RKO (cell line): ENCODE data around the gene GUCY1A2.
"Not testable (repeated sequence)": the region's sequence is repeated elsewhere in the genome, so short reads cannot be mapped to it uniquely, and the experiment has no call there.

ENCODE experiments used
- DNase-seq: peaks from one replicate; pipeline ENCODE4 v3.0.0-alpha.2; 2016; ENCODE audit warnings: low spot score

The GUCY1A2 gene

GRCh38 chr11:107018219-107018901 is at the start of gene GUCY1A2:
Gene GUCY1A2 (minus strand): TSS chr11:107018476. CDS start chr11:107018055, 421 bp downstream.
- no peak for DNase-seq

GRCh38 chr11:107054391-107054790 is 36.1 kb upstream of the GUCY1A2 start:
- no peak for DNase-seq

GRCh38 chr11:107051332-107051731 is 33.1 kb upstream of the GUCY1A2 start:
- DNase-seq: not testable (repeated sequence)

GRCh38 chr11:107050899-107051298 is 32.6 kb upstream of the GUCY1A2 start:
- not testable (repeated sequence) for DNase-seq

- DNase-seq: no peak
Measured at GRCh38 chr11:107050121-107050520, 31.8 kb upstream of the GUCY1A2 start.

GRCh38 chr11:107044503-107044902 is 26.2 kb upstream of the GUCY1A2 start:
- DNase-seq: no peak

GRCh38 chr11:107043242-107044006 is 25.1 kb upstream of the GUCY1A2 start:
- peak; percentile 65 for DNase-seq

- DNase-seq: no peak
Measured at GRCh38 chr11:107042748-107043147, 24.5 kb upstream of the GUCY1A2 start.

GRCh38 chr11:107041088-107041444 is 22.8 kb upstream of the GUCY1A2 start:
- DNase-seq: peak; percentile 3

GRCh38 chr11:107040433-107041087 is 22.3 kb upstream of the GUCY1A2 start:
- DNase-seq: no peak

GRCh38 chr11:107025673-107026072 is 7.4 kb upstream of the GUCY1A2 start:
- no peak for DNase-seq

GRCh38 chr11:107020594-107020993 is 2.3 kb upstream of the GUCY1A2 start:
- no peak for DNase-seq

- no peak for DNase-seq
Measured at GRCh38 chr11:107018902-107019493, 722 bp upstream of the GUCY1A2 start.

GRCh38 chr11:107017433-107018218 is 650 bp downstream of the GUCY1A2 start:
- DNase-seq: no peak

GRCh38 chr11:107017104-107017432 is 1.2 kb downstream of the GUCY1A2 start:
- no peak for DNase-seq

- no peak for DNase-seq
Measured at GRCh38 chr11:107014871-107015270, 3.4 kb downstream of the GUCY1A2 start.

GRCh38 chr11:107011977-107012376 is 6.3 kb downstream of the GUCY1A2 start:
- DNase-seq: no peak

GRCh38 chr11:107009190-107009589 is 9.1 kb downstream of the GUCY1A2 start:
- DNase-seq: no peak

- DNase-seq: no peak
Measured at GRCh38 chr11:107006076-107006833, 12.0 kb downstream of the GUCY1A2 start.

GRCh38 chr11:106999196-106999595 is 19.1 kb downstream of the GUCY1A2 start:
- no peak for DNase-seq

GRCh38 chr11:106998916-106999188 is 19.4 kb downstream of the GUCY1A2 start:
- DNase-seq: no peak
